Common myeloid progenitor, CD34-positive (primary cell): ENCODE results near the gene PKHD1.

ENCODE experiments used
- CTCF ChIA-PET: fragments of 350-600 bp; sonication (Branson Sonifier 250); formaldehyde crosslinking; loops from one replicate; lab custom pipeline; 2021; ENCODE audit warnings: antibody characterized with exemption; lab: Charles Lee
- POLR2A ChIA-PET: fragments of 350-600 bp; sonication (Branson Sonifier 250); formaldehyde crosslinking; loops from one replicate; lab custom pipeline; 2021; ENCODE audit warnings: antibody characterized with exemption; lab: Charles Lee
- DNase-seq, 3 donors: peaks; one replicate each; pipeline versions ENCODE4 v3.0.0 to v3.0.0-alpha.2; 2013
- H3K27ac ChIP-seq, 2 experiments: 1 replicate in 1 of 2; 2 replicates in 1 of 2; pipeline ENCODE4 v1.7.0; 2013; ENCODE audit warnings: inconsistent platforms in 2 of 2, low read length in 2 of 2, mild to moderate bottlenecking in 2 of 2, low read depth in 1 of 2, moderate library complexity in 1 of 2; ENCODE audit not compliant: severe bottlenecking in 2 of 2, insufficient read depth in 1 of 2, poor library complexity in 1 of 2
- H3K27me3 ChIP-seq, 5 experiments: replicated peaks in 2 of 5; 1 replicate in 3 of 5; 2 replicates in 2 of 5; pipeline versions ENCODE4 v1.6.1 to v1.7.0; 2013; ENCODE audit warnings: low read length in 4 of 5, mild to moderate bottlenecking in 2 of 5, moderate library complexity in 2 of 5, inconsistent platforms in 1 of 5; ENCODE audit not compliant: insufficient read depth in 5 of 5, control insufficient read depth in 4 of 5
- H3K36me3 ChIP-seq, 4 experiments: 1 replicate in 2 of 4; 2 replicates in 2 of 4; pipeline versions ENCODE4 v1.6.1 to v1.7.0; 2013; ENCODE audit warnings: low read length in 3 of 4, control low read depth in 1 of 4, mild to moderate bottlenecking in 1 of 4; ENCODE audit not compliant: control insufficient read depth in 4 of 4, insufficient read depth in 4 of 4
- H3K4me1 ChIP-seq, 4 experiments: 1 replicate in 3 of 4; 2 replicates in 1 of 4; pipeline versions ENCODE4 v1.6.1 to v1.7.1; 2013; ENCODE audit warnings: low read length in 3 of 4, mild to moderate bottlenecking in 3 of 4, control low read depth in 1 of 4, inconsistent platforms in 1 of 4, moderate library complexity in 1 of 4; ENCODE audit not compliant: control insufficient read depth in 4 of 4, insufficient read depth in 4 of 4; ENCODE audit errors: control extremely low read depth in 1 of 4
- H3K4me3 ChIP-seq, 7 experiments: 1 replicate in 4 of 7; 2 replicates in 3 of 7; pipeline versions ENCODE4 v1.5.1 to v1.7.0; 2013; ENCODE audit warnings: mild to moderate bottlenecking in 7 of 7, low read length in 6 of 7, moderate library complexity in 6 of 7, inconsistent platforms in 2 of 7, low read depth in 2 of 7, control low read depth in 1 of 7; ENCODE audit not compliant: insufficient read depth in 4 of 7, control insufficient read depth in 1 of 7; ENCODE audit errors: extremely low read depth in 1 of 7
- H3K9me3 ChIP-seq, 5 experiments: 1 replicate in 4 of 5; 2 replicates in 1 of 5; pipeline versions ENCODE4 v1.6.1 to v1.7.1; 2013; ENCODE audit warnings: low read length in 4 of 5, mild to moderate bottlenecking in 2 of 5, inconsistent platforms in 1 of 5, low read depth in 1 of 5, moderate library complexity in 1 of 5; ENCODE audit not compliant: control insufficient read depth in 4 of 5, insufficient read depth in 2 of 5; ENCODE audit errors: control extremely low read depth in 1 of 5
- WGBS: methylation state at CpG from one replicate; pipeline ENCODE4 v1.1.5; 2013; ENCODE audit not compliant: insufficient coverage; 5-methylcytosine and 5-hydroxymethylcytosine counted together

PKHD1 gene

GRCh38 chr6:52132292-52132691 lies 44.9 kb upstream of the PKHD1 start:
- POLR2A ChIA-PET = no interaction called here
- CTCF ChIA-PET = no interaction called here

GRCh38 chr6:52130440-52130839 lies 43.0 kb upstream of the PKHD1 start:
- H3K4me3 ChIP-seq = no peak overlapping the region
- no CpG with 5 or more reads among the region's 1 CpG for WGBS
- no peaks in the 10 kb centered on the region for H3K4me1 ChIP-seq
- no peaks in the 10 kb centered on the region for H3K27me3 ChIP-seq
- H3K9me3 ChIP-seq = peaks cover 0 to 3% (median 0%) of the 10 kb centered on the region in 5 experiments
- DNase-seq = no peak
- no peaks in the 10 kb centered on the region for H3K36me3 ChIP-seq
- ChIA-PET CTCF (interaction anchor here (1.1 kb wide), 1 partner anchor 24 kb away, joined by 3 read pairs; no protein-coding TSS in a partner anchor), POLR2A (no interaction called here)
- no peak overlapping the region for H3K27ac ChIP-seq

More at GRCh38 chr6:52132292-52132691, 44.9 kb upstream of the PKHD1 start:
- no peak overlapping the region for H3K4me3 ChIP-seq
- H3K27me3 ChIP-seq = no peaks in the 10 kb centered on the region
- 100% methylated on average over 2 of the region's 2 CpGs for WGBS
- peaks cover 0 to 3% (median 0%) of the 10 kb centered on the region in 5 experiments for H3K9me3 ChIP-seq
- no peaks in the 10 kb centered on the region for H3K4me1 ChIP-seq
- H3K27ac ChIP-seq = no peak overlapping the region
- DNase-seq = no peak
- H3K36me3 ChIP-seq = no peaks in the 10 kb centered on the region

- no peak for DNase-seq
- H3K9me3 ChIP-seq = peaks cover 0 to 3% (median 0%) of the 10 kb centered on the region in 5 experiments
- H3K4me3 ChIP-seq = no peak overlapping the region
- WGBS = 93% methylated on average over 4 of the region's 4 CpGs
- CTCF ChIA-PET = no interaction called here
- no peak overlapping the region for H3K27ac ChIP-seq
- POLR2A ChIA-PET = no interaction called here
- H3K27me3 ChIP-seq = no peaks in the 10 kb centered on the region
- no peaks in the 10 kb centered on the region for H3K4me1 ChIP-seq
- no peaks in the 10 kb centered on the region for H3K36me3 ChIP-seq
Measured at GRCh38 chr6:52127957-52128356, 40.5 kb upstream of the PKHD1 start.

GRCh38 chr6:52126231-52126630 lies 38.8 kb upstream of the PKHD1 start:
- no peak for DNase-seq
- Histone ChIP-seq H3K4me3 (no peak overlapping the region), H3K27me3 (no peaks in the 10 kb centered on the region), H3K4me1 (no peaks in the 10 kb centered on the region), H3K36me3 (no peaks in the 10 kb centered on the region), H3K9me3 (peaks cover 0 to 3% (median 0%) of the 10 kb centered on the region in 5 experiments), H3K27ac (no peak overlapping the region)
- ChIA-PET CTCF (interaction anchor here (1.8 kb wide), 1 partner anchor 11 kb away, joined by 5 read pairs; no protein-coding TSS in a partner anchor), POLR2A (no interaction called here)

GRCh38 chr6:52125572-52125971 lies 38.2 kb upstream of the PKHD1 start:
- ChIA-PET POLR2A (no interaction called here), CTCF (no interaction called here)
- no peak for DNase-seq
- WGBS = 75% methylated on average over 1 of the region's 1 CpG
- no peak overlapping the region for H3K4me3 ChIP-seq
- H3K27me3 ChIP-seq = no peaks in the 10 kb centered on the region
- peaks cover 0 to 3% (median 0%) of the 10 kb centered on the region in 5 experiments for H3K9me3 ChIP-seq
- no peaks in the 10 kb centered on the region for H3K4me1 ChIP-seq
- no peak overlapping the region for H3K27ac ChIP-seq
- H3K36me3 ChIP-seq = no peaks in the 10 kb centered on the region

- H3K4me1 ChIP-seq = no peaks in the 10 kb centered on the region
- peaks cover 0 to 3% (median 2%) of the 10 kb centered on the region in 5 experiments for H3K9me3 ChIP-seq
- H3K4me3 ChIP-seq = no peak overlapping the region
- ChIA-PET CTCF (no interaction called here), POLR2A (no interaction called here)
- H3K36me3 ChIP-seq = no peaks in the 10 kb centered on the region
- no peak overlapping the region for H3K27ac ChIP-seq
- no peak for DNase-seq
- 100% methylated on average over 2 of the region's 3 CpGs for WGBS
- no peaks in the 10 kb centered on the region for H3K27me3 ChIP-seq
Measured at GRCh38 chr6:52125139-52125538, 37.7 kb upstream of the PKHD1 start.

GRCh38 chr6:52124126-52125121 lies 37.0 kb upstream of the PKHD1 start:
- Histone ChIP-seq H3K36me3 (no peaks in the 10 kb centered on the region), H3K27ac (no peak overlapping the region), H3K9me3 (peaks cover 0 to 3% (median 2%) of the 10 kb centered on the region in 5 experiments), H3K4me3 (no peak overlapping the region), H3K4me1 (no peaks in the 10 kb centered on the region), H3K27me3 (no peaks in the 10 kb centered on the region)
- no peak for DNase-seq
- WGBS = 100% methylated on average over 1 of the region's 3 CpGs
- ChIA-PET CTCF (no interaction called here), POLR2A (no interaction called here)
